NCI-H146 treated with DMSO at 0.1 percent for 48 hours (cell line): ENCODE measurements around the gene MACC1.
A peak's percentile ranks its signal among the peaks of the same experiment; 100 is the strongest.

Experiments
- DNase-seq: peaks from one replicate; lab custom pipeline; 2025; ENCODE audit not compliant: unreplicated experiment; lab: John Stamatoyannopoulos, UW

Gene MACC1, protein sequence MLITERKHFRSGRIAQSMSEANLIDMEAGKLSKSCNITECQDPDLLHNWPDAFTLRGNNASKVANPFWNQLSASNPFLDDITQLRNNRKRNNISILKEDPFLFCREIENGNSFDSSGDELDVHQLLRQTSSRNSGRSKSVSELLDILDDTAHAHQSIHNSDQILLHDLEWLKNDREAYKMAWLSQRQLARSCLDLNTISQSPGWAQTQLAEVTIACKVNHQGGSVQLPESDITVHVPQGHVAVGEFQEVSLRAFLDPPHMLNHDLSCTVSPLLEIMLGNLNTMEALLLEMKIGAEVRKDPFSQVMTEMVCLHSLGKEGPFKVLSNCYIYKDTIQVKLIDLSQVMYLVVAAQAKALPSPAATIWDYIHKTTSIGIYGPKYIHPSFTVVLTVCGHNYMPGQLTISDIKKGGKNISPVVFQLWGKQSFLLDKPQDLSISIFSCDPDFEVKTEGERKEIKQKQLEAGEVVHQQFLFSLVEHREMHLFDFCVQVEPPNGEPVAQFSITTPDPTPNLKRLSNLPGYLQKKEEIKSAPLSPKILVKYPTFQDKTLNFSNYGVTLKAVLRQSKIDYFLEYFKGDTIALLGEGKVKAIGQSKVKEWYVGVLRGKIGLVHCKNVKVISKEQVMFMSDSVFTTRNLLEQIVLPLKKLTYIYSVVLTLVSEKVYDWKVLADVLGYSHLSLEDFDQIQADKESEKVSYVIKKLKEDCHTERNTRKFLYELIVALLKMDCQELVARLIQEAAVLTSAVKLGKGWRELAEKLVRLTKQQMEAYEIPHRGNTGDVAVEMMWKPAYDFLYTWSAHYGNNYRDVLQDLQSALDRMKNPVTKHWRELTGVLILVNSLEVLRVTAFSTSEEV

DNA sequence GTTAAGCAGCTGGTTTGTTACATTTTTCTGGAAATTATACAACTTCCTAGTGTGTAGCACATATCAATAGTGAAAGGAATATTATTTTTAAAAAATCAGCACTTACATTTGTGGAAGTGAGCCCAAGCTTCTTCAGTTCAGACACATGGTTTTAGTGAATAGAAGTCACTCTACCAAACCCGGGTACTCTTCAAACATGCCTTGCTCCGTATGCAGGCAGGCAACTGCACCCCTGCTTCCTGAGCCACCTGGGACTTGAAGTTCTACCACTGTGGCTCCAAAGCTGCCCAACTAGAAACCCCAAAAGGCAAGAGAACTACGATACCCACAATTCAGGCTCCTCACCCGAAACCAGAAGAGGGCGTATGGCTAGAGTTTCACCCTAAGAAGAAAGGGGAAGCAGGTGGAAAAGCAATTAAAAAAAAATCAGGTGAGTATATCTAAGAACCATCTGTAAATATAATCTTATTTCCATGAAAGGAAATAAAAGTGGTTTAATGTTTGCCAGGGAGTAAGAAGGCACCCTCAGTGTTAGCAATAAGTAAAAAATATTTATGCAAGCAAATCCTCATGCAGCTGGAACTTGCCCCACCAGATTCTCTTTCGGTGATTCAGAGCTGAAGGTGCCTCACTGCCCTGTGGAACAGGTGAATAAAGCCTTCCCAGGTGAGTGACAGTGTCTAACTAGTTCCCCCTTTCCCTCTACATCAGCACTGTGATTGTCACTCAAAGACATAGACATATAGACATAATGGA lies at the start of gene MACC1:
TSS of gene MACC1 (minus strand) at position 192 of the 756 bp plus-strand sequence. CDS start 55,522 bp downstream, outside the sequence.
- DNase-seq, result peak; percentile 91

DNA sequence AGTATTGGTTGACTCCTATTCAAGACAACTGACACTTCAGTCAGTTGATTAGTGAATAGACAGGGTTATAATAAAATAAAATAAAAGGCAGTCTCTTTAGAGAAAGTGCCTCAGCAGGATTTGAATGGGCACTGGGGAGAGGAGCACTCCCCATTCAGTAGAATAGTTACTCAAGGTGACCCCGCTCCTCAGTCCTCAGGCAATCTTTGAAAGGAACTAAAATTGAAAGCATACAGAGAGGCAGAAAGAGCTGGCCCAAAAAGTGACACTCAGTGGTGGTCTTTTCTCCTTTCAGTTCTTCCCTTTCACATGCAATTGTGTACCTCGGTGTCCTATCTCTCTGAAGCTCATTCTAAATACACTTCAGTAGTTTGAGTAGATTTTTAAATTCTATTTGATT lies 47.4 kb upstream of the MACC1 start:
- no peak for DNase-seq

DNA sequence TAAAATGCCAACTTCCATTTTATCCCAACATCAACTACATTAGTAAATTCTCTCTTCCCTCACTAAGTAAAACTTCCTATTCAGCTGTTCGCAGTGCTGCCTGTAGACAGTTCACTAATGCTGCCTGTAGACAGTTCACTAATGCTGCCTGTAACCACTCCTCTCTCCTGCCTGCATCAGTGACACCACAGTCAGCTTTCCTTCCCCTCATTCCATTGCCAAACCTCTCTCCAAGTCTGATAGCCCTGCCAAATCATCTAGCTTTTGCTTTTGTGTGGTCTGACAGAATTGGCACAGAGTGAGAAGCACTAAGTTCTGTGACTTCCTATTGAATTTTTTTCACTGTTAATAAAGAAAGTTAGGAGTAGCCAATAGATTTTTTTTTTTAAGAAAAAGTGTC lies 43.0 kb upstream of the MACC1 start:
- DNase-seq, result no peak

DNA sequence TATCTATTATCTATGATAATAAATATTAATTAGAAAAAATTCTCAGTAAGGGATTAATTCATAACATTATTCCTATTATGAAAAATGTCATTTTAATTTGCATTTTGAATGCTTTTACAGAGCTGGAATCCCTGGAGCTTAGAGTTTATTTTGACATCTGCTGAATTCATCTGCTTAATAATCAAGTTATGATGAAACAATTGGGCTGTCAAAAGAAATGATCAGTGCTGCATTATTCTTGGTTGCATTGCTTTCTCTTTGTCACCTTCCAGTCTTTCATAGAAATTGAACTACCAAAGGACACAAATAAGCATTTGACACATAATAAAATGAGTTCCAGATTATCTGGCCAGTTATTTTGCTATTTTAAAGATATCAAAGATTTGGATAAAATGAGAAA lies 40.0 kb upstream of the MACC1 start:
- no peak for DNase-seq

DNA sequence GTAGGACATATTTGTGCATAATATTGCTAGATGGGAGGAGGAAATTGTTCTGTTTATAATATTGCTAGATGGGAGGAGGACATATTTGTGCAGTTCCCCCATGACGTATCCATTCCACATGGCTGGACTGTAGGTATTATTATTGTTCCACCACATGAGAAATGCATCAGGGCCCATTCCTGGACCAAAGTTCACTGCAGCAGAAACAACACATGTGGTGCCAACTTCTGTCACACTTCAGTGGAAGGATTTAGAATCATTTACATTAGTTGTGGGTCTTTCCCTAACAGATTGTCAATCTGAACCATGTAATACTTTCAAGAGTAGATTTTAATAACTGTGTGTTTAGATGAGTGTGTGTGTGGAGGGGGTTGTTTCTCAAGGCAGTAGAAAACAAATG lies 32.7 kb upstream of the MACC1 start:
- no peak for DNase-seq

DNA sequence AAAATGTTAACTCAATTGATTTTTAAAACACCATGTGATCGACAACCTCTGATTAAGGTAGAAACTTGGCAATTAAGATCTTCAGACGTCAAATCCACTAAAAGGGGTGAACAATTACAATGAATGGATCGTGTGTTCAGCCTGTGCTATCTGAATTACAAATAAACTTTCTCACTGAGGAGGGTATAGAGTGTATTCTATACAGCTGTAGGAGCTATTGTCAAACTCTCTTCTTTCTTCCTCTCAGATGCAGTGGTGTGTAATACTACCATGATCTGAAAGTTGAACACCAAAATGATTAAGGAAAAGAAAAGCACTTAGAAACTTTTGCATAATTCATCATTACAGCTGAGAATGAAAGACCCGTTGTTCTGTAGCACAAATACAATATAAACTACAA lies 32.2 kb upstream of the MACC1 start:
- no peak for DNase-seq

DNA sequence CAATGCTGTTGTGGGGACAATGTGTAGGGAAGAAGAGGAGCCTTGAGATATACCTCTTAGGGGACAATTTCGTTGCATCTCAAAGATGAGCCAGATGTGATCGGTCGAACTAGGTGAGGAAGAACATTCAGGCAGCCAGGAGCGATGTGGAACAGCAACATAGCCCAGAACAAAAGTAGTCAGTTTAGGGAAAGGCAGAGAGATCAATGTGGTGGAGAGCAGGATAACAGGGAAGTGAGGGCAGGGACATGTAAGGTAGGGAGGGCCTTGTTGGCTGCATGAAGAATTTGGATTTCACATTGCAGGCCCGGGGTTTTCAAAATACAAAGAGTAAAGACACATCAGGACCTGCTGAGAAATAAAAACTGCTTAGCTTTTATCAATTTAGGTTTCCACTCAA lies 29.1 kb upstream of the MACC1 start:
- no peak for DNase-seq

DNA sequence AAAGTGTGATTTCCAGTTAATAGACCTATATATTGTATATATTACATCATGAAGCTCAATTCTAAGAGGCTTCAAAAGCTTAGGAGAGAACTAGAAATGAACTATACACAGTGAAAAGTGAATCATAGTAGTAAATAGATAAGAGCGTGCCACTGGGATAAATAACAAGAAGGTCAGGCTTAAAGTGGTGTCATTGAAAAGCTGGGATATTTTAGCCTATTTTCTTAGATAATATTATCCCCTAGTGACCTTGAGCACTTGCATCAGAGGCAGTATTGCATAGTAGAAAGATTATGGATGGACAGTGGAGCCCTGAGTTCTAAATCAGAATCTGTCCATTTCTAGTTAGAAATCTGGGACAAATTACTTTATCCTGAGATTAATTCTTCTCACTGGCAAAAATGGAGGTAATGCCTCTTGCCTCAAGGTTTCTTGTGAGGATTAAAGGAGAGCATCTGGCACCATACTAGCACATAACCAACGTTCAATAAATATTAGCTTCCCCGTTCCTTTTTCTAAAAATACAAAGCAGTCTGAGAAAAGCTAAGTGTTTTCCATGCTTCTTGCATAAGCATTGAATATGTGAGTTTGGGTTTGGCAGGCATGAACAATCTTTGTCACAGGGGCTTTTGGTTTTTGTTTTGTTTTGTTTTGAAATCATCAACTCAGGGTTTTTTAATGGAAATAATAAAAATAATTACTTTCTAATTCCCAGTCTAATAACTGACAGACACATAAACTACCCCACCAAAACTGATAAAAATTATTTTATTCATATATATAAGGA lies 27.3 kb upstream of the MACC1 start:
- no peak for DNase-seq

DNA sequence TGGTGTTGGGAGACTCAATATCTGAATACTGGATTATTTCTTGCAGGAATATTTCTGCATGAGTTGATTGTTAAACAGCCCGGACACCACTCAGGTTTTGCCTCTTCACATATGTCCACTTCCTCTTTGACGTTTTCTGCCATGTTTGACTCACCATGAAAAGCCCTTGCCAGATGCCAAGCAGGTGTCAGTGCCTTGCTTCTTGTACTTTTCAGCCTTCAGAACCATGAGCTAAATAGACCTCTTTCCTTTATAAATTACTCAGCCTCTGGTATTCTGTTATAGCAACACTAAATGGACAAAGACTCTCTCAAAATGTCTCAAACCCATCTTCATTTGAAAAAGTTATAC lies 24.7 kb upstream of the MACC1 start:
- DNase-seq, result no peak

DNA sequence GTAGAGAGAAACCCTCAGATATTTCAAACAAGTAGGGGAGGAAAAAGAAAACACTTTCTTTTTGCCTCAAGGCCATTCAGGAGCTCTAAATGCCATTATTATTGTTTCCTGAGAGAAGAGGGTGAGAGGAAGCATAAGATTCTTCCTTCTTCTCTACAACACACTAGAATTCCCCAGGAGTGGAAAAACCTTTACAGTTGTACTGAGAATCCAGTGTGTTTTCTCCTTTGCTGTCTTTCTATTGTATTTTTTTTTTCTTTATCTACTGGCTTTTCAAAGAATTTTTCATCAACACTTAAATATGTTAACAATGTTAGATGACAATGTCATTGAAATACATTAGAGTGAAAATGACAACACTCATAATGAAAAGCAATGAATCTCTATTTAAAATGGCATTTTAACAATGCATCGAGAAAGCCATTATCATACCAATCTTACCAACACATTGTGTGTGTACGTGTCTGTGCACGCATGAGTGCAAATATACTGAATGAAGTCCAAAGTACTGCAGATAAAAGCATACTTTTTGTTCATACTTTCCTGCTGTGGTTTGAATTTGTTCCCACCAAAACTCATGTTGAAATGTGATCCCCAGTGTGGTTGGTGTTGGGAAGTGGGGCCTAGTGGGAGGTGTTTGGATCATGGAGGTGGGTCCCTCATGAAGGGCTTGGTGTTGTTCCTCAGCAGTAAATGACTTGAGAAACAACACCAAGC lies 24.2 kb upstream of the MACC1 start:
- DNase-seq, result peak; percentile 19

DNA sequence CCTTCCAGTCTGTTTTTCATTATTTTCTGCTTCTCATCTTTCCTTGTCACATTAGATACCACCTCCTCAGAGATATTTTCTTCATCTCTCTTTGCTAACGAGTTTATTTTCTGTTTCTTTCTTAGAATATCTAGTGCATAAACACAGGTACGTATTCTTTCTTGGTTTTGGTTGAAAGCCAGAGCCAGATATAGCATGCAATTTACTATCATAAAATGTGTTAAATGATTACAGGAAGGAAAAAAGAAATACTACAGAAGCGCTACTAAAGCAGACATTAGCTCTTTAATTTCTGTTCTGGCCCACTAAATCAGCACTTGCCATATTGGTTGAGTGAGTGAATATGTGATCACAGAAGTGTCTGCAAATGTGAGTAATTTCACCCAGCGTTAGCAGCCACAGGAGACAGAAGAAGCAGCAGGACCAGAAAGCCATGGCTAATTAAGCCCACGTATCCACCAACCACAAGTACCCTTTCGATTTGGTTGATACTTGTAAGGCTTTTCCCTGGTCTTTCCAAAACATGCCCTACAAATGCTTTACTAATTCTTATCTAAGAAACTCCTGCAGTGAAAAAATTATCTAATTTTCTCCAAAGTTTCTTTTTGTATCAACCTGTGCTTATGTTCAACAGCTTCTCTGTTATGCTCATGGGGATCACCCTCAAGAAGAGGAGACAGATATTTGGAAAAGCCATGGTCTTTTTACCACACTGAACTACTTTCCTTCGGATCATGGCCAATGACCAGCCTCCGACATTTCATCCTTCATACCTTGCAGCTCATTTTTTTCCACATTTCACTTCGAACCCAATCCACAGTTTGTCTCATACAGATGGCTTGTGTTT lies 23.1 kb upstream of the MACC1 start:
- DNase-seq, result no peak

DNA sequence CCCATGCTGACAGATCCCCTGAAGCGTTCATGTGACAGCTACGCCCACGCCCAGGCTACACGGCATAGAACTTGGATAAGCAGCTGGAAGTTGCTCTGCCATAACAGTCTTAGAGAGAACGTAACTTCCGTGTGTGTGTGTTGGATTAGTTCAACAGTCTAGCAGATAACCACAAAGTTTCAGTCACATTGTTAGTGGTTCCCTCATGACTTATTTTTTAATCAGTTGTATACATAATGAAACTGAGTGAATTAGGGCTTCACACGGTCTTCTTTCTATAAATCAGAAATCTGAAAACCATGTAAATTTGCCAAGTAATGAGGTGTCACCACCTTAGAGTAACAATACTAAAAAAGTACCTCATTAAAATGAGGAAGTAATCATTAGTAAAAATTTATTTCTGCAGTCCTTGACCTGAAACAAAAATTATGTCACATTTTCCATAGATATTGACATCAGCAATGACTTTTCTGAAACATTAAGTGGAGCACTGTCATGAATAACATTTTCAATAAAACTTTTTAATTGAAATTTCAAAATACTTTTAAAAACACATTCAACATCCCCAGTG lies 21.7 kb upstream of the MACC1 start:
- DNase-seq, result no peak

DNA sequence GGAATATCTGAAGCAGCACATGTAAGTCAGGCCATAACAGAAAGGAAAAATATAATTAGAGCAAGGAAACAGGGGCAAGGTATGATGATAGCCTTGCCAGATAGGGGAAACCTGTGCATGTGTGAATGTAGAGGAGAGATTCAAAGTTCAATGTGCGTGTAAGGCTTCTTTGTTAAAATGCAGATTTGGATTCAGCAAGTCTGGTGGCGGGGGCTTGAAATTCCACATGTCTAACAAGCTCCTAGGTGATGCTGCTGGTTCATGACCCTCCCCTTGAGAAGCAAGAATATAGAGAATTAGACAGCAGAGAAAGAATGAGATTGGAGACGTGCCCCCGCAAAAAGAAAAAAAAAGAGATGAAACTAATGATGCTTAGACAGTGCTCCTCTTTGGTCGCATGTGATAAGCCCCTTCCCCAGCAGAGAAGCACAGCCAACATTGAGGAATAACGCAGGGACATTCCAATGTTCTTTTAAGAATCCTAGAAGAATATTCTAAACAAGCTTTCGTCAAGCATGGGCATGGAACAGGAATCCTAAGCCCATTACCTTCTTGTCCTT lies 21.1 kb upstream of the MACC1 start:
- no peak for DNase-seq

DNA sequence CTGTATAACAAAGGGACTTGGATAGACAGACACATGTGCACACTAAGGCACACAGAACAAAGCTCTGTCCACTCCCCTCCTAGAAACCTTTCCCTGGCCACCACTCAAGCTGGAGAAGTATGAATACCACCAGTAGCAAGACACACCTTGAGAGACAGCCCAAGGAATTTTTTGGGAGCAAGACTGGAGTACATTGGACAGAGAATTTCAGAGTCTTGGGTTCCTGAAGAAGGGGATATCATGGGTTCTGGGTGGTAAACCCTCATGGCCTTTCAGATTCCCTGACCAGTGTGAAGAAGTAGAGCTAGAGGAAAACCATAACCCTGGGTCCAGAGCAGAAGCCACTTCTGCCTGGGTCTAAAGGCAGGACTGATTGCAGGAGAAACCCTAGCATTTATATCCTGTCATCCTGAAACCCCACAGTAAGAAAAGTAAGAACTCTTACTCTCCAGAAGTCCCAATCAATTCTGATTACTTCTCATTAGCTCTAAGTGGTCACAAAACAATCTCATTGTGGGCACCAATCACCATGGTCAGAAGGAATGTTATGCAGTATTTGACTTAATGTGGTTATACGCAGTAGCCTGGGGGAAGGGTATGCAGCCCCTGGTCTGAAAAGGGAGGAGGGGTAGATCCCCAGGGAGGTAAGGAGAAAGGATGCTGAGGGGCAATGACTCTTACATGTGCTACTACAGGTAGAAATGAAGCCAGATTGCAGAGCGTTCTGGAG lies 20.4 kb upstream of the MACC1 start:
- DNase-seq, result no peak

DNA sequence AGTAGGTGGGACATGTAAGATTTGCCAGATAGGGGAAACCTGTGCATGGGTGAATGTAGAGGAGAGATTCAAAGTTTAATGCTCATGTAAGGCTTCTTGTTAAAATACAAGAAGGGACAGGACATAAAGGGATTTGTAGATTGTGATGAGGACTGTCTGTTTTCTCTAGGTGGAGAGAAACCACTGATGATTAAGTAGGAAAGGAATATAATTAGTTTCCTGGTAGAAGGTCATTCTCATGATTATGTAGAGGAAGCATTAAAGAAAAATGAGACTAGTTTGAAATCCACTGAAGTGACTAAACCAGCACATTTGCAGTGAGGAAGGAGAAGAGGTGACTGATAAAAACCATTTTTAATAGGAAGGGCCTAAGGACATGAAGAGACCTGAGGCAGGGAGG lies 19.6 kb upstream of the MACC1 start:
- no peak for DNase-seq

DNA sequence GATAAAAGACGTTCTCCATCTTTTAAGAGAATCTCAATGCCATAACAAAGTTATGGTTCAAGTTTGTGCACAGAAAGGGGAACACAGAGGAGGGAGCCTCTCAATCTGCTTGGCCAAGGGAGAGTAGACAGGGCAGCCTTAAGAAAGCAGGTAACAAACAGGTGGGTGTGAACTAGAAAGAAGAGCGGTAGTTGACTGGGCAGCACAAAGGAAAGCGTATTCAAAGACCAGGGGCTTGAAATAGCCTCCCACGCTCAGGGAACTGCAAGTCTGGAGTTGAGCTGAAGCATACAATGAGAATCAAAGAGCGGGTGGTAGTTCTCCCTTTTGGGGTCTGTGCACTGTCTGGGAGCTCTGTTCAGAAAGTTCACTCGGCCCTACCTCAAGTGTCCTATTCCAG lies 18.9 kb upstream of the MACC1 start:
- no peak for DNase-seq

DNA sequence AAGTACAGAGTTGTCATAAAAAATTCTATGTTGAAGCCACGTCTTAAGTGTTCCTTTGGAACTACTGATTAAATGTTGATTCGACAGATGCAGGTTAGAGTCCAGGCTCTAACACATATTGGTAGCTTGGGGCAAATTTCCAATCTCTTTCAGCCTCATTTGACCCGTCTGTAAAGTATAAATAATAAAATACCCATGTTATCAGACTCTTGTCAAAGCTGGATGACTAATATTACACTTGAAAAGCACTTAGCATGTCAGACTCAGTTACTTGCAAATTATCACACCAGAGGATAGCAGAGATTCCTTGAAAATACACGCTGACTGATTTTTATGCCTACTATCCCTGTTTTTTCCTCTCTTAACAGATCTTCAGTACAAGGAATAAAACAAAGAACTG lies 18.1 kb upstream of the MACC1 start:
- DNase-seq, result no peak

DNA sequence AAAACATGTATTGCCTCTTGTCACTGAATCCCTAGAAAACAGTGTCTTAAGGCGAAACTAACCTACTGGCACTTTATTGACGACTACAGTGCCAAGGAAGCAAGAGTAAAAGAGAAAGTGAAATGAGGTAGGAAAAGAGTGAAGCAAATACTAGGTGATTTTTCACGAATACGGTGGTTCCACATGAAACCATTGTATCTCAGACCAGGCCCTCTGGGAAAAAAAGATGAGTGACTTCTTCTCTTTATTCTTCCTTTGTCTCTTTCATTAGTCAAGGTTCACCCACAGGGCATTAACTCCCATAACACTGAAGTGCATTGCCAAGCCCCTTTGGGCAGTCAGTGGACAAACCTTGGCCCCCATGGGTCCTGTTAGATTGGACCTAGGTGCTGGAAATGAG lies 16.2 kb upstream of the MACC1 start:
- DNase-seq, result no peak
